K562 (cell line): ENCODE results near the gene MTA2. TPM values are rescaled to one million over a fixed set of nuclear protein-coding genes. Genes with fewer than 3 reads are reported as not detected.

Experiments
- CBX2 ChIP-seq: fragments of 200-600 bp; sonication (generic); IDR thresholded peaks from one replicate; pipeline ENCODE4 v1.6.1; 2012; ENCODE audit warnings: mild to moderate bottlenecking, low read length, inconsistent platforms; ENCODE audit not compliant: insufficient read depth, poor library complexity, severe bottlenecking
- CTBP1 ChIP-seq: fragments of 450-650 bp; IDR thresholded peaks from 2 replicates; pipeline ENCODE4 v1.6.1; 2016; ENCODE audit warnings: borderline replicate concordance
- GABPA ChIP-seq: fragments of 200-800 bp; sonication (Bioruptor generic); conservative IDR thresholded peaks from 2 replicates; pipeline ENCODE4 v1.6.1; 2016; ENCODE audit warnings: low read depth, missing genetic modification characterization, missing compliant biosample characterization
- HSF4 ChIP-seq: fragments of 250-450 bp; sonication (Bioruptor Pico); IDR thresholded peaks from 2 replicates; pipeline ENCODE4 v2.1.2; 2022; ENCODE audit warnings: mild to moderate bottlenecking, moderate library complexity, borderline replicate concordance
- KHSRP ChIP-seq: fragments of 450-650 bp; IDR thresholded peaks from 2 replicates; pipeline ENCODE4 v1.6.1; 2017
- NFRKB ChIP-seq: fragments of 450-650 bp; IDR thresholded peaks from 2 replicates; pipeline ENCODE4 v1.6.1; 2016; ENCODE audit warnings: low read depth
- PHF20 ChIP-seq: fragments of 450-650 bp; IDR thresholded peaks from 2 replicates; pipeline ENCODE4 v1.6.1; 2018; ENCODE audit not compliant: partially characterized antibody
- SREBF1 ChIP-seq: fragments of 150-350 bp; IDR thresholded peaks from 2 replicates; pipeline ENCODE4 v1.6.1; 2014; ENCODE audit warnings: antibody characterized with exemption, low read depth, low read length, borderline replicate concordance
- TRIM28 ChIP-seq: fragments of 450-650 bp; IDR thresholded peaks from 2 replicates; pipeline ENCODE4 v1.6.1; 2017
- U2AF2 ChIP-seq: fragments of 200-400 bp; formaldehyde crosslinking; optimal IDR thresholded peaks from 2 replicates; pipeline ENCODE3; 2017; ENCODE audit warnings: low read depth, mild to moderate bottlenecking, low read length
- ZNF133 ChIP-seq: fragments of 250-450 bp; sonication (Bioruptor Pico); IDR thresholded peaks from 2 replicates; pipeline ENCODE4 v1.4.0; 2020; ENCODE audit warnings: mild to moderate bottlenecking
- ZNF174 ChIP-seq: fragments of 250-450 bp; sonication (Bioruptor Pico); IDR thresholded peaks from 2 replicates; pipeline ENCODE4 v1.4.0; 2020; ENCODE audit warnings: mild to moderate bottlenecking
- ZNF232 ChIP-seq: sonication (generic); formaldehyde crosslinking; IDR thresholded peaks from 2 replicates; pipeline ENCODE4 v1.8.0; 2022; ENCODE audit warnings: mild to moderate bottlenecking, missing genetic modification reagents
- polyA plus RNA-seq, 8 experiments: library from polyadenylated mRNA; depleted of rRNA in 4 of 8; stranded (reverse) in 5 of 8; unstranded in 3 of 8; fragments of >200 nt; fragmentation: Nextera tagmentation in 2 of 8; fragmentation: Illumina TruSeq in 1 of 8; extraction: Ambion mirVana in 2 of 8; extraction: Trizol in 1 of 8; gene quantifications; 2 replicates each; pipeline versions ENCODE4 v1.2.1 to v1.2.3, GENCODE V29; 2011 to 2014; ENCODE audit warnings: inconsistent platforms in 1 of 8, missing spikeins in 1 of 8
- total RNA-seq, 7 experiments: library from RNA; depleted of rRNA in 6 of 7; stranded (reverse); fragments of >200 nt in 6 of 7; fragmentation: Illumina TruSeq in 2 of 7; extraction: Trizol in 2 of 7; gene quantifications; 2 replicates each; pipeline versions ENCODE4 v1.2.1 to v1.2.3, GENCODE V29; 2011 to 2021; ENCODE audit warnings: low replicate concordance in 1 of 7
- TF ChIP-seq, protein P1 (sequence below): fragments of 250-450 bp; sonication (Bioruptor Pico); IDR thresholded peaks from 2 replicates; pipeline ENCODE4 v1.9.0; 2021; ENCODE audit warnings: mild to moderate bottlenecking, inconsistent platforms
- TF ChIP-seq, protein P2 (sequence below): fragments of 450-650 bp; IDR thresholded peaks from 2 replicates; pipeline ENCODE4 v1.6.1; 2016; ENCODE audit warnings: low read depth
- TF ChIP-seq, protein P3 (sequence below): fragments of 450-650 bp; IDR thresholded peaks from one replicate; pipeline ENCODE4 v1.6.1; 2018; ENCODE audit warnings: mild to moderate bottlenecking, moderate library complexity; ENCODE audit not compliant: partially characterized antibody

MTA2 gene
- total and polyA plus RNA-seq, 9 of the 15 experiments (the other 6 are each of a cell fraction or from before 2014, with no cell fraction given) = 6.2 to 220 (median 172) TPM

DNA sequence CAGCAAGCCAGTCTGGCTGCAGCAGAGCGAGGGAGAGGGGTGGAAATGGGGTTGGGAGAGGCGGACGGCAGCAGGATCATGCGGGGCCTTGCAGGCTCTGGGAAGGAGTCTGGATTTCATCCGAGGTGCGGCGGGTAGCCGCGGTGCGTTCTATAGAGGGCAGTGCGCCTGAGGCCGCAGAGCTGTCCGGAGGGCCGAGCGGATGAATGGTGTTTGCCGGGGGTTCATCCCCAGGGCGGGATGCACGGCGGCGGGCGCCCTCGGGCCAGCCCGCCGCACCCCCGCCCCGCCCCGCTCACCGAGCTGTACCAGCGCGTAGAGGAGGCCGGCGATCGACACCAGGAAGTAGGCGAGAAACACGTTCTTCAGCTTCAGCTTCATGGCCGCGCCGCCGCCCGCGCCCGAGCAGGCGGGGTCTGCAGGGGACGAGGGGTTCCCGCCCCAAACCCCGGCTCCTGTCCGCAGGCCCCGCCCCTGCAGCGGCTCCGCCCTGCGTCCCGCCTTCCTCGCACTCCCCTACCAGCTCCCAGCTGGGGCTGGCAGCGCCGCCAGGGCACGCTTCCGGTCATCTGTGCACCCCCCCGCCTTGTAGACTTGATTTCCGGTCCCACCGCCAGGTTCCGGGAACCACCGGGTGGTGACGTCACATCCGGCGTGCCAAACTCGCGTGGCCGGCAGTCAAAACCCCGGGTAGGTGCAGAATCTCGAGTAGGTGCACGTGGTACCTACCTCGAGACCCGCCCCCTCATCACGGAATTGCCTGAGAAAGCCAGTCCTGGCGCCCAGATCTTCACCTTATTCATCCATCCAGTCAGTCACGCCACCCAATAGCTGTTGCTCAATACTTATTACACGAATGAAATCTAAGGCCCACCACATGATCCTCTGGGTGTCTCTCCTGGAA, 20.2 kb upstream of the MTA2 start, which contains the start of gene B3GAT3 (continued):
- no peak for TF ChIP-seq CBX2
- TF ChIP-seq, protein P1, sequence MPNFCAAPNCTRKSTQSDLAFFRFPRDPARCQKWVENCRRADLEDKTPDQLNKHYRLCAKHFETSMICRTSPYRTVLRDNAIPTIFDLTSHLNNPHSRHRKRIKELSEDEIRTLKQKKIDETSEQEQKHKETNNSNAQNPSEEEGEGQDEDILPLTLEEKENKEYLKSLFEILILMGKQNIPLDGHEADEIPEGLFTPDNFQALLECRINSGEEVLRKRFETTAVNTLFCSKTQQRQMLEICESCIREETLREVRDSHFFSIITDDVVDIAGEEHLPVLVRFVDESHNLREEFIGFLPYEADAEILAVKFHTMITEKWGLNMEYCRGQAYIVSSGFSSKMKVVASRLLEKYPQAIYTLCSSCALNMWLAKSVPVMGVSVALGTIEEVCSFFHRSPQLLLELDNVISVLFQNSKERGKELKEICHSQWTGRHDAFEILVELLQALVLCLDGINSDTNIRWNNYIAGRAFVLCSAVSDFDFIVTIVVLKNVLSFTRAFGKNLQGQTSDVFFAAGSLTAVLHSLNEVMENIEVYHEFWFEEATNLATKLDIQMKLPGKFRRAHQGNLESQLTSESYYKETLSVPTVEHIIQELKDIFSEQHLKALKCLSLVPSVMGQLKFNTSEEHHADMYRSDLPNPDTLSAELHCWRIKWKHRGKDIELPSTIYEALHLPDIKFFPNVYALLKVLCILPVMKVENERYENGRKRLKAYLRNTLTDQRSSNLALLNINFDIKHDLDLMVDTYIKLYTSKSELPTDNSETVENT (CRISPR knock-in tag) = peak; percentile 74; the same call in 1 of the 2 replicates
- no peak for TF ChIP-seq SREBF1
- no peak for TF ChIP-seq ZNF174
- TF ChIP-seq NFRKB = no peak
- peak; percentile 99 for TF ChIP-seq GABPA (tag)
- no peak for TF ChIP-seq U2AF2
- TF ChIP-seq ZNF133 (CRISPR knock-in tag) = no peak
- TF ChIP-seq, protein P2, sequence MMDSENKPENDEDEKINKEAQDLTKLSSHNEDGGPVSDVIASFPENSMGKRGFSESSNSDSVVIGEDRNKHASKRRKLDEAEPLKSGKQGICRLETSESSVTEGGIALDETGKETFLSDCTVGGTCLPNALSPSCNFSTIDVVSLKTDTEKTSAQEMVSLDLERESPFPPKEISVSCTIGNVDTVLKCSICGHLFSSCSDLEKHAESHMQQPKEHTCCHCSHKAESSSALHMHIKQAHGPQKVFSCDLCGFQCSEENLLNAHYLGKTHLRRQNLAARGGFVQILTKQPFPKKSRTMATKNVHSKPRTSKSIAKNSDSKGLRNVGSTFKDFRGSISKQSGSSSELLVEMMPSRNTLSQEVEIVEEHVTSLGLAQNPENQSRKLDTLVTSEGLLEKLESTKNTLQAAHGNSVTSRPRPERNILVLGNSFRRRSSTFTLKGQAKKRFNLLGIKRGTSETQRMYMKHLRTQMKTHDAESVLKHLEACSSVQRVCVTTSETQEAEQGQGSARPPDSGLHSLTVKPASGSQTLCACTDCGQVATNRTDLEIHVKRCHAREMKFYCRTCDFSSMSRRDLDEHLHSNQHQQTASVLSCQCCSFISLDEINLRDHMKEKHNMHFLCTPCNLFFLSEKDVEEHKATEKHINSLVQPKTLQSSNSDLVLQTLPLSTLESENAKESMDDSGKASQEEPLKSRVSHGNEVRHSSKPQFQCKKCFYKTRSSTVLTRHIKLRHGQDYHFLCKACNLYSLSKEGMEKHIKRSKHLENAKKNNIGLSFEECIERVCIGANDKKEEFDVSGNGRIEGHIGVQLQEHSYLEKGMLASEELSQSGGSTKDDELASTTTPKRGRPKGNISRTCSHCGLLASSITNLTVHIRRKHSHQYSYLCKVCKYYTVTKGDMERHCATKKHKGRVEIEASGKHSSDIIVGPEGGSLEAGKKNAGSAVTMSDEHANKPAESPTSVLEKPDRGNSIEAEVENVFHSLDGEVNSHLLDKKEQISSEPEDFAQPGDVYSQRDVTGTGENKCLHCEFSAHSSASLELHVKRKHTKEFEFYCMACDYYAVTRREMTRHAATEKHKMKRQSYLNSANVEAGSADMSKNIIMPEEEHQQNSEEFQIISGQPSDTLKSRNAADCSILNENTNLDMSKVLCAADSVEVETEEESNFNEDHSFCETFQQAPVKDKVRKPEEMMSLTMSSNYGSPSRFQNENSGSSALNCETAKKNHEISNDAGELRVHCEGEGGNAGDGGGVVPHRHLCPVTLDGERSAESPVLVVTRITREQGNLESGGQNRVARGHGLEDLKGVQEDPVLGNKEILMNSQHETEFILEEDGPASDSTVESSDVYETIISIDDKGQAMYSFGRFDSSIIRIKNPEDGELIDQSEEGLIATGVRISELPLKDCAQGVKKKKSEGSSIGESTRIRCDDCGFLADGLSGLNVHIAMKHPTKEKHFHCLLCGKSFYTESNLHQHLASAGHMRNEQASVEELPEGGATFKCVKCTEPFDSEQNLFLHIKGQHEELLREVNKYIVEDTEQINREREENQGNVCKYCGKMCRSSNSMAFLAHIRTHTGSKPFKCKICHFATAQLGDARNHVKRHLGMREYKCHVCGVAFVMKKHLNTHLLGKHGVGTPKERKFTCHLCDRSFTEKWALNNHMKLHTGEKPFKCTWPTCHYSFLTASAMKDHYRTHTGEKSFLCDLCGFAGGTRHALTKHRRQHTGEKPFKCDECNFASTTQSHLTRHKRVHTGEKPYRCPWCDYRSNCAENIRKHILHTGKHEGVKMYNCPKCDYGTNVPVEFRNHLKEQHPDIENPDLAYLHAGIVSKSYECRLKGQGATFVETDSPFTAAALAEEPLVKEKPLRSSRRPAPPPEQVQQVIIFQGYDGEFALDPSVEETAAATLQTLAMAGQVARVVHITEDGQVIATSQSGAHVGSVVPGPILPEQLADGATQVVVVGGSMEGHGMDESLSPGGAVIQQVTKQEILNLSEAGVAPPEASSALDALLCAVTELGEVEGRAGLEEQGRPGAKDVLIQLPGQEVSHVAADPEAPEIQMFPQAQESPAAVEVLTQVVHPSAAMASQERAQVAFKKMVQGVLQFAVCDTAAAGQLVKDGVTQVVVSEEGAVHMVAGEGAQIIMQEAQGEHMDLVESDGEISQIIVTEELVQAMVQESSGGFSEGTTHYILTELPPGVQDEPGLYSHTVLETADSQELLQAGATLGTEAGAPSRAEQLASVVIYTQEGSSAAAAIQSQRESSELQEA = no peak
- TF ChIP-seq ZNF232 = no peak
- TF ChIP-seq TRIM28 = no peak
- peak; percentile 88 for TF ChIP-seq KHSRP
- TF ChIP-seq, protein P3, sequence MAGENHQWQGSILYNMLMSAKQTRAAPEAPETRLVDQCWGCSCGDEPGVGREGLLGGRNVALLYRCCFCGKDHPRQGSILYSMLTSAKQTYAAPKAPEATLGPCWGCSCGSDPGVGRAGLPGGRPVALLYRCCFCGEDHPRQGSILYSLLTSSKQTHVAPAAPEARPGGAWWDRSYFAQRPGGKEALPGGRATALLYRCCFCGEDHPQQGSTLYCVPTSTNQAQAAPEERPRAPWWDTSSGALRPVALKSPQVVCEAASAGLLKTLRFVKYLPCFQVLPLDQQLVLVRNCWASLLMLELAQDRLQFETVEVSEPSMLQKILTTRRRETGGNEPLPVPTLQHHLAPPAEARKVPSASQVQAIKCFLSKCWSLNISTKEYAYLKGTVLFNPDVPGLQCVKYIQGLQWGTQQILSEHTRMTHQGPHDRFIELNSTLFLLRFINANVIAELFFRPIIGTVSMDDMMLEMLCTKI = no peak
- no peak for TF ChIP-seq HSF4
- TF ChIP-seq CTBP1 = peak; percentile 90
- TF ChIP-seq PHF20 = peak; percentile 86
